Measurements from ENCODE around the gene CXCL16. TPM values are rescaled to one million over a fixed set of nuclear protein-coding genes. Genes with fewer than 3 reads are reported as not detected.
A peak's percentile ranks its signal among the peaks of the same experiment; 100 is the strongest.

Gene CXCL16
- total and polyA plus RNA-seq, 2 of the 13 experiments (the other 11 are each of a cell fraction or from before 2014, with no cell fraction given): 9.4 to 101 TPM

- 0 out of 2 replicates have a peak, but pooled peaks have one; percentile 52 for TF ChIP-seq ZHX1 (CRISPR knock-in tag; IDR thresholded peaks at IDR 0.05; ENCODE audit: low read depth)
- no peak for TF ChIP-seq ZNF484 (CRISPR knock-in tag; IDR thresholded peaks at IDR 0.05; ENCODE audit: borderline replicate concordance, low read depth)
- no peak for TF ChIP-seq KDM5A (IDR thresholded peaks at IDR 0.05; ENCODE audit: borderline replicate concordance, low read length)
- no peak for TF ChIP-seq ZFP36L1 (CRISPR knock-in tag; IDR thresholded peaks at IDR 0.05)
- no peak for TF ChIP-seq CREBL2 (CRISPR knock-in tag; IDR thresholded peaks at IDR 0.05; ENCODE audit: borderline replicate concordance)
- no peak for TF ChIP-seq KLF12 (CRISPR knock-in tag; IDR thresholded peaks at IDR 0.05; ENCODE audit: borderline replicate concordance)
- TF ChIP-seq SMARCC2 (IDR thresholded peaks at IDR 0.05): 0 out of 2 replicates have a peak, but pooled peaks have one; percentile 22
- no peak for TF ChIP-seq BCL3 (CRISPR knock-in tag; IDR thresholded peaks at IDR 0.05)
- no peak for TF ChIP-seq ZNF7 (CRISPR knock-in tag; IDR thresholded peaks at IDR 0.05)
- TF ChIP-seq ZNF232 (CRISPR knock-in tag; IDR thresholded peaks at IDR 0.05; ENCODE audit: borderline replicate concordance): 0 out of 2 replicates have a peak, but pooled peaks have one; percentile 28
- TF ChIP-seq AHR (CRISPR knock-in tag; IDR thresholded peaks at IDR 0.05): no peak
- peak; percentile 87; the same call in 1 of the 2 replicates for TF ChIP-seq ZNF362 (CRISPR knock-in tag; IDR thresholded peaks at IDR 0.05; ENCODE audit: borderline replicate concordance)
- no peak for TF ChIP-seq ZNF569 (CRISPR knock-in tag; IDR thresholded peaks at IDR 0.05; ENCODE audit: borderline replicate concordance)
- TF ChIP-seq ZBTB33 (CRISPR knock-in tag; IDR thresholded peaks at IDR 0.05): peak; percentile 12; the same call in 1 of the 2 replicates
- no peak for TF ChIP-seq ZUFSP (CRISPR knock-in tag; IDR thresholded peaks at IDR 0.05; ENCODE audit: borderline replicate concordance)
- no peak for TF ChIP-seq ZFYVE20 (CRISPR knock-in tag; IDR thresholded peaks at IDR 0.05; ENCODE audit: borderline replicate concordance, low read depth)
These were observed 20.1 kb upstream of the CXCL16 start (continued) for GRCh38 chr17:4759776-4760236.

All from HepG2 (cell line).